Naive thymus-derived CD4-positive, alpha-beta T cell (primary cell): ENCODE measurements around the gene DCAF10. TPM values are rescaled to one million over a fixed set of nuclear protein-coding genes. Genes with fewer than 3 reads are reported as not detected.
"Not testable (repeated sequence)": the region's sequence is repeated elsewhere in the genome, so short reads cannot be mapped to it uniquely, and the experiment has no call there.

Experiments used
- ATAC-seq: fragments of 150-1000 bp; cut with Tn5 transposase; 2 replicates; pipeline ENCODE4 v1.10.0; 2021; ENCODE audit warnings: mild to moderate bottlenecking, moderate library complexity
- CTCF ChIA-PET: fragments of 350-600 bp; sonication (Branson Sonifier 250); formaldehyde crosslinking; loops from one replicate; lab custom pipeline; 2021; ENCODE audit warnings: antibody characterized with exemption; lab: Charles Lee
- POLR2A ChIA-PET: fragments of 350-600 bp; sonication (Branson Sonifier 250); formaldehyde crosslinking; loops from one replicate; lab custom pipeline; 2021; ENCODE audit warnings: antibody characterized with exemption, inconsistent platforms; lab: Charles Lee
- DNase-seq, 9 donors: peaks; one replicate each; pipeline versions ENCODE4 v3.0.0 to v3.0.0-alpha.2; 2020 to 2022; ENCODE audit warnings: mixed read lengths in 1 of 9
- H3K27ac ChIP-seq: one replicate; pipeline ENCODE4 v1.7.0; 2013; ENCODE audit warnings: mild to moderate bottlenecking, low read depth, low read length, moderate library complexity
- H3K27me3 ChIP-seq, 2 donors: one replicate each; pipeline ENCODE4 v1.7.0; 2013; ENCODE audit warnings: low read length in 2 of 2, mild to moderate bottlenecking in 2 of 2, moderate library complexity in 2 of 2; ENCODE audit not compliant: control insufficient read depth in 2 of 2, insufficient read depth in 2 of 2
- H3K36me3 ChIP-seq, 3 experiments: 1 replicate in 2 of 3; 2 replicates in 1 of 3; pipeline ENCODE4 v1.7.0; 2013; ENCODE audit warnings: low read length in 3 of 3, mild to moderate bottlenecking in 3 of 3, moderate library complexity in 1 of 3; ENCODE audit not compliant: insufficient read depth in 3 of 3, control insufficient read depth in 2 of 3
- H3K4me1 ChIP-seq, 2 donors: one replicate each; pipeline ENCODE4 v1.7.0; 2013; ENCODE audit warnings: low read length in 2 of 2, mild to moderate bottlenecking in 2 of 2, moderate library complexity in 1 of 2; ENCODE audit not compliant: control insufficient read depth in 2 of 2, insufficient read depth in 2 of 2
- H3K4me3 ChIP-seq: 2 replicates; pipeline ENCODE4 v1.7.0; 2013; ENCODE audit warnings: mild to moderate bottlenecking, low read length
- H3K9me3 ChIP-seq, 3 experiments: 1 replicate in 2 of 3; 2 replicates in 1 of 3; pipeline ENCODE4 v1.7.0; 2013; ENCODE audit warnings: low read length in 3 of 3; ENCODE audit not compliant: control insufficient read depth in 2 of 3
- H3K27ac Mint-ChIP-seq, 9 donors: one replicate each; pipeline ENCODE4 v1.8.0; 2020 to 2022; ENCODE audit warnings: mixed read lengths in 9 of 9, mild to moderate bottlenecking in 8 of 9, moderate library complexity in 5 of 9, inconsistent platforms in 2 of 9
- H3K27me3 Mint-ChIP-seq, 5 donors: one replicate each; pipeline ENCODE4 v1.8.0; 2021 to 2022; ENCODE audit warnings: mixed read lengths in 5 of 5, mild to moderate bottlenecking in 1 of 5
- H3K36me3 Mint-ChIP-seq, 5 donors: one replicate each; pipeline ENCODE4 v1.8.0; 2020 to 2022; ENCODE audit warnings: mixed read lengths in 5 of 5, mild to moderate bottlenecking in 3 of 5, inconsistent platforms in 1 of 5
- H3K4me1 Mint-ChIP-seq, 7 donors: one replicate each; pipeline ENCODE4 v1.8.0; 2020 to 2022; ENCODE audit warnings: mixed read lengths in 7 of 7, mild to moderate bottlenecking in 3 of 7, inconsistent platforms in 1 of 7
- H3K4me3 Mint-ChIP-seq, 10 donors: one replicate each; pipeline ENCODE4 v1.8.0; 2020 to 2022; ENCODE audit warnings: mild to moderate bottlenecking in 10 of 10, mixed read lengths in 10 of 10, moderate library complexity in 6 of 10, inconsistent platforms in 2 of 10
- H3K9me3 Mint-ChIP-seq, 11 donors: one replicate each; pipeline ENCODE4 v1.8.0; 2020 to 2022; ENCODE audit warnings: mixed read lengths in 11 of 11, mild to moderate bottlenecking in 4 of 11, inconsistent platforms in 1 of 11, moderate library complexity in 1 of 11
- intact Hi-C, 2 donors: fragments of 100-400 bp; cut with micrococcal nuclease; formaldehyde crosslinking; loops; one replicate each; pipeline ENCODE4 v1.15.1; 2023
- polyA plus RNA-seq, 2 donors: library from polyadenylated mRNA; unstranded; fragments of 300-500 nt; fragmentation: Illumina TruSeq; gene quantifications; one replicate each; pipeline ENCODE4 v1.2.3, GENCODE V29; 2021
- total RNA-seq, 6 experiments: library from RNA in 5 of 6; stranded (reverse) in 5 of 6; gene quantifications; 1 replicate in 5 of 6; 2 replicates in 1 of 6; pipeline ENCODE4 v1.2.3 and lab custom pipeline; 2021 to 2026

Gene DCAF10
- total and polyA plus RNA-seq, 7 experiments from 2014 or later: 12.1 to 28.6 (median 21.9) TPM

DNA sequence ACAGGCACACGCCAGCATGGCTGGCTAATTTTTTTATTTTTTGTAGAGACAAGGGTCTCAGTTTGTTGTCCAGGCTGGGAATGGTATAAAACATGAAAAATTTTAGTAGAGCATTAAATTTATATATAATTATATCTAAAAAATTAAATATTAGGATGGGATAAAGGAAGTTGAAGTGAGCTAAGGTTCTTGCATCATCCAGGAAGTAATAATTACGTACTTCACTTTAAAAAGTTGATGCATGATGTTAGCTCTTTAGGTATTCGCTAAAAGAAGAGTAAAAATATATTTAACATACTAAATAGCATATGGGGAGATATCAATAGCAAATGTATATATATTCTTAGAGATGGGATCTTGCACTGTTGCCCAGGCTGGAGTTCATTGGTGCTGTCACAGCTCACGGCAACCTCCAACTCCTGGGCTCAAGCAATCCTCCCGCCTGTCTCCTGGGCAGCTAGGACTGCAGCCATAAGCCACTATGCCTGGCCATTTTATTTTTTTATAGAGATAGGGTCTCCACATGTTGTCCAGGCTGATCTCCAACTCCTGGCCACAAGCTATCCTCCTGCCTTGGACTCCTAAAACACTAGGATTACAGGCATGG lies 12.3 kb downstream of the DCAF10 start:
- H3K36me3 Mint-ChIP-seq: peaks cover 0 to 12% (median 9%) of the 10 kb centered on the region in 5 donors
- H3K27ac Mint-ChIP-seq: no peak overlapping the region
- peaks cover 10 to 26% (median 16%) of the 10 kb centered on the region in 7 donors for H3K4me1 Mint-ChIP-seq
- no peak overlapping the region for H3K4me3 Mint-ChIP-seq
- no peak for DNase-seq
- no peaks in the 10 kb centered on the region for H3K36me3 ChIP-seq
- ChIA-PET POLR2A (no interaction called here), CTCF (interaction anchor here (2.2 kb wide), 1 partner anchor 65 kb away, joined by 5 read pairs; no protein-coding TSS in a partner anchor)
- no peak overlapping the region for H3K27ac ChIP-seq
- ATAC-seq: no peak
- H3K27me3 Mint-ChIP-seq: no peaks in the 10 kb centered on the region
- intact Hi-C loops: no loop called here
- no peak overlapping the region for H3K4me3 ChIP-seq
- no peaks in the 10 kb centered on the region for H3K9me3 ChIP-seq
- H3K4me1 ChIP-seq: no peaks in the 10 kb centered on the region
- H3K9me3 Mint-ChIP-seq: no peaks in the 10 kb centered on the region
- no peaks in the 10 kb centered on the region for H3K27me3 ChIP-seq

DNA sequence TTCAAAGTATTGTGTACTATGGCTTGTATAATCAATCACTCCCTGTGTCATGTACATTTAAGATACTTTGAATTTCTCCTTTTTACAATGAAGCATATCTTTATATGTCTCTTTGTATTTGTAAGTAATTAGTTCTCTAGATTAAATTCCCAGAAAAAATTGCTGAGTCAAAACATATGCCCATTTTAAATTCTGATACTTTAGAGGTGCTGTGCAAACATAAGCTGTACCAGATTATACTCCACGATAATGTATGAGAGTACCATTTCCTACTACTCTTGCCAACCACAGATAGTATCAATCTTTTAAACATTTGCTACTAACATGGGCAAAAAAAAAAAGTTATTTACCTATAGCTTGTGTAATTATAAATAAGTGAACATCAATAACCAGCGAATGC lies 18.3 kb downstream of the DCAF10 start:
- no peaks in the 10 kb centered on the region for H3K27me3 Mint-ChIP-seq
- Histone ChIP-seq H3K4me3 (no peak overlapping the region), H3K4me1 (no peaks in the 10 kb centered on the region), H3K27ac (no peak overlapping the region), H3K9me3 (no peaks in the 10 kb centered on the region), H3K27me3 (no peaks in the 10 kb centered on the region), H3K36me3 (peaks cover 0 to 11% (median 0%) of the 10 kb centered on the region in 3 experiments)
- intact Hi-C loops: no loop called here
- ATAC-seq: no peak
- no peak overlapping the region for H3K4me3 Mint-ChIP-seq
- no peaks in the 10 kb centered on the region for H3K9me3 Mint-ChIP-seq
- CTCF ChIA-PET: no interaction called here
- no peak for DNase-seq
- peaks cover 0 to 37% (median 34%) of the 10 kb centered on the region in 5 donors for H3K36me3 Mint-ChIP-seq
- H3K27ac Mint-ChIP-seq: peak overlapping the region in 1 of 9 donors; percentile 36
- H3K4me1 Mint-ChIP-seq: peaks cover 0 to 5% (median 3%) of the 10 kb centered on the region in 7 donors
- POLR2A ChIA-PET: no interaction called here

DNA sequence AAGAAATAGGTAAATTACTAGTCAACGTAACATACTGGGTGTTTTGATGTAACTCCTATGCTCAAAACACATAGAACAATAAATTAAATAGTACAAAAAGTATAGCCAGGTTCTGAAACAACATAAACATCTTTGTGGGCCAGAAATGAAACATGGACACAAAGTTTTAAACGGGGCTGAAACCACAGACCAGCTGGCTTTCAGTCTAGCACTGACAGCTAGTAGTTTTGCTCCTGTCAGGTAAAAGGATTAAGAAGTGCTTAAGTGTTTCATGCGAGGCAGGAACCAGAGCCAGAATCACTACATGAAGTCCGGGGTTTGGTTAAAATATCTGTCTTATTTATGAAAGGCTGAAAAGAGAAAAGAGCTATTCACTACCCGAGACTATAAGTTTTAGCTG lies 19.5 kb downstream of the DCAF10 start:
- Histone ChIP-seq H3K36me3 (peaks cover 0 to 16% (median 3%) of the 10 kb centered on the region in 3 experiments), H3K27ac (no peak overlapping the region), H3K4me1 (no peaks in the 10 kb centered on the region), H3K27me3 (no peaks in the 10 kb centered on the region), H3K9me3 (no peaks in the 10 kb centered on the region), H3K4me3 (no peak overlapping the region)
- ATAC-seq (no peak), DNase-seq (no peak)
- POLR2A ChIA-PET: no interaction called here
- intact Hi-C loops: no loop called here
- Mint-ChIP-seq H3K4me1 (peaks cover 0 to 3% (median 2%) of the 10 kb centered on the region in 7 donors), H3K36me3 (peaks cover 0 to 50% (median 42%) of the 10 kb centered on the region in 5 donors), H3K27me3 (no peaks in the 10 kb centered on the region), H3K4me3 (no peak overlapping the region), H3K9me3 (peaks cover 0 to 6% (median 0%) of the 10 kb centered on the region in 11 donors), H3K27ac (no peak overlapping the region)
- CTCF ChIA-PET: no interaction called here

DNA sequence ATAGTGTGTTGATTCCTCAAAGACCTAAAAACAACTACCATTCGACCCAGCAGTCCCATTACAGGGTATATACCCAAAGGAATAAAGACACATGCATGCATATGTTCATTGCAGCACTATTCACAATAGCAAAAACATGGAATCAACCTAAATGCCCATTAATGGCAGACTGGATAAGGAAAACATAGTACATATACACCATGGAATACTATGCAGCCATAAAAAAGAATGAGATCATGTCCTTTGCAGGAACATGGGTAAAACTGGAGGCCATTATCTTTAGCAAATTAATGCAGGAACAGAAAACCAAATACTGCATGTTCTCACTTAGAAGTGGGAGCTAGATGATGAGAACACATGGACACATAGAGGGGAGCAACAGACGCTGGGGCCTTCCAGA lies 24.6 kb downstream of the DCAF10 start:
- H3K9me3 ChIP-seq, H3K27ac Mint-ChIP-seq, H3K4me1 Mint-ChIP-seq, H3K27me3 ChIP-seq, POLR2A ChIA-PET, CTCF ChIA-PET, H3K9me3 Mint-ChIP-seq, DNase-seq, H3K4me1 ChIP-seq, intact Hi-C loops, H3K4me3 Mint-ChIP-seq, ATAC-seq, H3K27me3 Mint-ChIP-seq, H3K27ac ChIP-seq, H3K4me3 ChIP-seq: not testable (repeated sequence)
- H3K36me3 ChIP-seq: peaks cover 0 to 31% (median 6%) of the 10 kb centered on the region in 3 experiments
- H3K36me3 Mint-ChIP-seq: peaks cover 4 to 66% (median 61%) of the 10 kb centered on the region in 5 donors

DNA sequence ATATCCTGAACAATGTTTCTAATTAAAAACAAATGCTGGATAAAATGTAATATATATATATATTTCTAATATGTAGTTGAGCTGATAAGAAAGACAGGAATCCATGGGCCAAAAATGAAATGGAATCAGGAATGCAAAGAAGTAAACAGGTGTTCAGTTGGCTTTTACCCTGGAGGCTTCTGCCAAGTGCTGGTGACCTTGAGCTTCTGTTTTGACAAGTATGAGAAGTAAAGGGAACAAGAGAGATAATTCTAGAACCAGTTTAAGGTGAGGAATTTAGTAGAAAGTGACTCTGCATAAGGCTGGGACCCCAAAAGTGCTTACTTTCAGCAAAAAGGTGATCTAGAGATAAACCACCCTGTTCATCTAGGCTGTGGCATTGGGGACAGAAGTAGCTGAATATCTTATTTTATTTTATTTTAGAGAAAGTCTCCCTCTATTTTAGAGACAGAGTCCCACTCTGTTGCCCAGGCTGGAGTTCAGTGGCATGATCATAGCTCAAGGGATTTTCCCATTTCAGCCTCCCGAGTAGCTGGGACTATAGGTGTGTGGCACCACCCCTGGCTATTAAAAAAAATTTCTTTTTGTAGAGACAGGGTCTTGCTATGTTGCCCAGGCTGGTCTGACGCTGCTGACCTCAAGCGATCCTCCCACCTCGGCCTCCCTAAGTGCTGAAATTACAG lies 27.0 kb downstream of the DCAF10 start:
- H3K27ac ChIP-seq: no peak overlapping the region
- H3K4me1 ChIP-seq: no peaks in the 10 kb centered on the region
- peaks cover 4 to 46% (median 40%) of the 10 kb centered on the region in 5 donors for H3K36me3 Mint-ChIP-seq
- ATAC-seq: no peak
- H3K27me3 ChIP-seq: no peaks in the 10 kb centered on the region
- H3K4me1 Mint-ChIP-seq: peaks cover 0 to 4% (median 2%) of the 10 kb centered on the region in 7 donors
- H3K9me3 ChIP-seq: no peaks in the 10 kb centered on the region
- H3K4me3 ChIP-seq: no peak overlapping the region
- H3K27me3 Mint-ChIP-seq: no peaks in the 10 kb centered on the region
- no peak overlapping the region for H3K27ac Mint-ChIP-seq
- POLR2A ChIA-PET: no interaction called here
- H3K36me3 ChIP-seq: peaks cover 0 to 21% (median 6%) of the 10 kb centered on the region in 3 experiments
- H3K4me3 Mint-ChIP-seq: no peak overlapping the region
- CTCF ChIA-PET: no interaction called here
- intact Hi-C loops: no loop called here
- no peak for DNase-seq
- H3K9me3 Mint-ChIP-seq: peaks cover 0 to 6% (median 0%) of the 10 kb centered on the region in 11 donors

DNA sequence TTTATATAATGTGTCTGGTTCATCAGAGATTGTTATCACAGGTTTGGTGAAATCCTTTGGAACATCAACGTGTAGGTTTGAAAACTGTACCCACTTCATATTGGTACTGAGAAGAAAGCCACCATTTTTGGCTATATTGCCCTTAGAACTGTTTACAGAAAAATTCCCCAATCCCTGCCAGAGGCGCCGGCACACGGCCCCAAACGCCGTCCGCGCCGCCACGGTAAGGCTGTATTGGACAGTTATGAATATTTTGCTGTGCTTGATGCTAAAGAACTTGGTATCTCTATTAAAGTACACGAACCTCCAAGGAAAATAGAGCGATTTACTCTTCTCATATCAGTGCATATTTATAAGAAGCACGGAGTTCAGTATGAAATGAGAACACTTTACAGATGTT lies 35.2 kb downstream of the DCAF10 start:
- no peak for ATAC-seq
- intact Hi-C loops: no loop called here
- H3K4me1 ChIP-seq: no peaks in the 10 kb centered on the region
- Mint-ChIP-seq H3K27ac (peak overlapping the region in 1 of 9 donors; percentile 68), H3K9me3 (no peaks in the 10 kb centered on the region), H3K4me1 (peaks cover 0 to 9% (median 4%) of the 10 kb centered on the region in 7 donors), H3K27me3 (no peaks in the 10 kb centered on the region), H3K36me3 (peaks cover 0 to 9% (median 5%) of the 10 kb centered on the region in 5 donors), H3K4me3 (no peak overlapping the region)
- DNase-seq: no peak
- ChIA-PET POLR2A (no interaction called here), CTCF (no interaction called here)
- no peak overlapping the region for H3K4me3 ChIP-seq
- no peaks in the 10 kb centered on the region for H3K27me3 ChIP-seq
- no peaks in the 10 kb centered on the region for H3K36me3 ChIP-seq
- H3K9me3 ChIP-seq: no peaks in the 10 kb centered on the region
- no peak overlapping the region for H3K27ac ChIP-seq
